H1 (cell line): ENCODE data around the gene AP1M1. TPM values are rescaled to one million over a fixed set of nuclear protein-coding genes. Genes with fewer than 3 reads are reported as not detected.

ENCODE experiments used
- CTCF ChIA-PET: fragments of 300-600 bp; sonication (Branson Sonifier 250); formaldehyde crosslinking; loops from one replicate; lab custom pipeline; 2021; ENCODE audit not compliant: partially characterized antibody; lab: Charles Lee
- POLR2A ChIA-PET: fragments of 300-600 bp; sonication (Branson Sonifier 250); formaldehyde crosslinking; loops from one replicate; lab custom pipeline; 2021; ENCODE audit warnings: inconsistent platforms; ENCODE audit not compliant: partially characterized antibody; lab: Charles Lee
- DNase-seq, 2 experiments: peaks; one replicate each; pipeline versions ENCODE4 v3.0.0 to v3.0.0-alpha.2; 2010 to 2022; ENCODE audit warnings: low spot score in 2 of 2, low read depth in 1 of 2, mixed read lengths in 1 of 2
- FAIRE-seq: peaks from 2 replicates; lab custom pipeline; 2011; peaks lifted over from hg19 to GRCh38; lab: Jason Lieb, UNC
- H2AFZ ChIP-seq: 2 replicates; pipeline ENCODE4 v1.8.1; 2012; ENCODE audit warnings: low read length, inconsistent platforms
- H2AK5ac ChIP-seq: 2 replicates; pipeline ENCODE4 v1.6.1; 2013; ENCODE audit warnings: low read depth, low read length
- H2BK120ac ChIP-seq: replicated peaks from 2 replicates; pipeline ENCODE3; 2013; ENCODE audit warnings: low read depth, low read length, inconsistent platforms
- H2BK12ac ChIP-seq: 2 replicates; pipeline ENCODE4 v1.6.1; 2013; ENCODE audit warnings: low read depth, low read length
- H2BK15ac ChIP-seq: 2 replicates; pipeline ENCODE4 v1.6.1; 2013; ENCODE audit warnings: low read length
- H2BK20ac ChIP-seq: 2 replicates; pipeline ENCODE4 v1.6.1; 2013; ENCODE audit warnings: low read length
- H2BK5ac ChIP-seq: 2 replicates; pipeline ENCODE4 v1.6.1; 2013; ENCODE audit warnings: low read depth, low read length
- H3K14ac ChIP-seq: 2 replicates; pipeline ENCODE4 v1.6.1; 2013; ENCODE audit warnings: inconsistent platforms; ENCODE audit not compliant: insufficient read length
- H3K18ac ChIP-seq: 2 replicates; pipeline ENCODE4 v1.6.1; 2013; ENCODE audit warnings: low read length; ENCODE audit errors: extremely low read depth
- H3K23ac ChIP-seq: 2 replicates; pipeline ENCODE4 v1.6.1; 2013; ENCODE audit warnings: inconsistent platforms; ENCODE audit not compliant: insufficient read length
- H3K23me2 ChIP-seq: 2 replicates; pipeline ENCODE4 v1.6.1; 2013; ENCODE audit warnings: low read depth, low read length
- H3K27ac ChIP-seq: 2 replicates; pipeline ENCODE4 v1.6.1; 2011; ENCODE audit warnings: low read depth, low read length, inconsistent platforms
- H3K27me3 ChIP-seq, 4 experiments: replicated peaks in 1 of 4; 1 replicate in 1 of 4; 2 replicates in 3 of 4; pipeline versions ENCODE4 v1.6.1 to v1.8.1; 2011 to 2013; ENCODE audit warnings: low read length in 3 of 4, mild to moderate bottlenecking in 3 of 4, inconsistent platforms in 2 of 4, mixed read lengths in 2 of 4, moderate library complexity in 1 of 4; ENCODE audit not compliant: control insufficient read depth in 3 of 4, insufficient read depth in 3 of 4; ENCODE audit errors: extremely low read depth in 1 of 4
- H3K36me3 ChIP-seq, 4 experiments: 2 replicates each; pipeline versions ENCODE4 v1.6.1 to v1.8.1; 2011 to 2013; ENCODE audit warnings: mild to moderate bottlenecking in 4 of 4, low read length in 3 of 4, moderate library complexity in 2 of 4, control low read depth in 1 of 4, inconsistent platforms in 1 of 4; ENCODE audit not compliant: insufficient read depth in 4 of 4, control insufficient read depth in 2 of 4
- H3K4ac ChIP-seq: replicated peaks from 2 replicates; pipeline ENCODE3; 2013; ENCODE audit warnings: low read length, low read depth, mixed read lengths, inconsistent platforms; ENCODE audit not compliant: insufficient read length
- H3K4me1 ChIP-seq, 4 experiments: replicated peaks in 1 of 4; 1 replicate in 1 of 4; 2 replicates in 3 of 4; pipeline versions ENCODE4 v1.6.1 to v1.8.1; 2011 to 2013; ENCODE audit warnings: low read length in 3 of 4, inconsistent platforms in 2 of 4, mixed read lengths in 1 of 4; ENCODE audit not compliant: insufficient read depth in 4 of 4, control insufficient read depth in 3 of 4
- H3K4me2 ChIP-seq, 2 experiments: 2 replicates each; pipeline versions ENCODE4 v1.6.1 to v1.8.1; 2011 to 2013; ENCODE audit warnings: low read depth in 2 of 2, low read length in 2 of 2, control low read depth in 1 of 2, inconsistent platforms in 1 of 2, mild to moderate bottlenecking in 1 of 2; ENCODE audit not compliant: insufficient read depth in 1 of 2
- H3K4me3 ChIP-seq, 4 experiments: fragments of 200-600, 300-600 bp in 1 of 4; sonication (generic), shearing (Covaris generic), sonication (Bioruptor Twin) in 1 of 4; 2 replicates each; pipeline versions ENCODE4 v1.5.1 to v1.8.1; 2011 to 2016; ENCODE audit warnings: low read length in 4 of 4, low read depth in 3 of 4, control low read depth in 2 of 4, inconsistent platforms in 2 of 4, mild to moderate bottlenecking in 2 of 4, mixed read lengths in 1 of 4, moderate library complexity in 1 of 4; ENCODE audit not compliant: insufficient read depth in 2 of 4; ENCODE audit errors: extremely low read depth in 1 of 4
- H3K56ac ChIP-seq: replicated peaks from 2 replicates; pipeline ENCODE3; 2013; ENCODE audit warnings: low read depth, mild to moderate bottlenecking, mixed read lengths, low read length, inconsistent platforms; ENCODE audit not compliant: insufficient read length
- H3K79me1 ChIP-seq: 2 replicates; pipeline ENCODE4 v1.6.1; 2013; ENCODE audit warnings: low read depth, low read length, control low read depth
- H3K79me2 ChIP-seq, 2 experiments: 2 replicates each; pipeline versions ENCODE4 v1.6.1 to v1.8.1; 2012 to 2013; ENCODE audit warnings: low read length in 2 of 2, mild to moderate bottlenecking in 2 of 2, inconsistent platforms in 1 of 2; ENCODE audit not compliant: insufficient read depth in 2 of 2, control insufficient read depth in 1 of 2
- H3K9ac ChIP-seq, 4 experiments: replicated peaks in 1 of 4; 1 replicate in 1 of 4; 2 replicates in 3 of 4; pipeline versions ENCODE4 v1.6.1 to v1.8.1; 2011 to 2013; ENCODE audit warnings: low read depth in 3 of 4, low read length in 3 of 4, control low read depth in 2 of 4, mild to moderate bottlenecking in 2 of 4, moderate library complexity in 2 of 4, inconsistent platforms in 1 of 4; ENCODE audit errors: extremely low read depth in 1 of 4
- H3K9me3 ChIP-seq, 2 experiments: 2 replicates each; pipeline versions ENCODE4 v1.6.1 to v1.8.1; 2012 to 2013; ENCODE audit warnings: mild to moderate bottlenecking in 2 of 2, moderate library complexity in 2 of 2, control low read depth in 1 of 2, inconsistent platforms in 1 of 2, low read depth in 1 of 2, low read length in 1 of 2, mixed read lengths in 1 of 2; ENCODE audit not compliant: insufficient read depth in 2 of 2
- H4K20me1 ChIP-seq, 2 experiments: replicated peaks in 1 of 2; 2 replicates each; pipeline versions ENCODE3 to v1.8.1; 2011 to 2013; ENCODE audit warnings: inconsistent platforms in 2 of 2, low read length in 2 of 2, mild to moderate bottlenecking in 1 of 2; ENCODE audit not compliant: insufficient read depth in 2 of 2, control insufficient read depth in 1 of 2
- H4K5ac ChIP-seq: 2 replicates; pipeline ENCODE4 v1.6.1; 2013; ENCODE audit warnings: low read length, low read depth, mixed read lengths, inconsistent platforms; ENCODE audit not compliant: insufficient read length
- H4K8ac ChIP-seq: 2 replicates; pipeline ENCODE4 v1.8.0; 2013; ENCODE audit warnings: mild to moderate bottlenecking, moderate library complexity, low read length, inconsistent platforms; ENCODE audit not compliant: insufficient read depth; ENCODE audit errors: extremely low read depth
- H4K91ac ChIP-seq: replicated peaks from 2 replicates; pipeline ENCODE3; 2013; ENCODE audit warnings: low read length, mixed read lengths, inconsistent platforms; ENCODE audit not compliant: insufficient read length
- KDM1A ChIP-seq: fragments of 200-600, 300-600 bp; sonication (generic); IDR thresholded peaks from 2 replicates; pipeline ENCODE4 v1.7.1; 2016; ENCODE audit warnings: mild to moderate bottlenecking, low read length, borderline replicate concordance
- KDM4A ChIP-seq: IDR thresholded peaks from one replicate; pipeline ENCODE4 v1.7.1; 2012; ENCODE audit warnings: low read depth, mild to moderate bottlenecking, moderate library complexity, low read length, inconsistent platforms; ENCODE audit not compliant: severe bottlenecking
- RFX5 ChIP-seq: IDR thresholded peaks from 2 replicates; pipeline ENCODE4 v1.6.1; 2011; ENCODE audit warnings: low read depth, low read length, improper control_type of control experiment, borderline replicate concordance
- ZNF274 ChIP-seq: IDR thresholded peaks from 2 replicates; pipeline ENCODE4 v1.7.0; 2012; ENCODE audit warnings: low read length, borderline replicate concordance; ENCODE audit errors: extremely low read depth
- WGBS, 2 experiments: shearing (Covaris generic) in 1 of 2; methylation state at CpG; one replicate each; pipeline versions ENCODE4 v1.1.6 to v1.1.7; 2013 to 2015; ENCODE audit warnings: low lambda C conversion rate in 2 of 2, mixed read lengths in 2 of 2, inconsistent platforms in 1 of 2, low coverage in 1 of 2, missing lambda C conversion rate in 1 of 2; ENCODE audit not compliant: insufficient replicate concordance in 2 of 2, insufficient coverage in 1 of 2, insufficient read length in 1 of 2; ENCODE audit errors: extremely low coverage in 1 of 2, missing lambda C conversion rate in 1 of 2; 5-methylcytosine and 5-hydroxymethylcytosine counted together
- polyA plus RNA-seq, 7 experiments: library from polyadenylated mRNA; depleted of rRNA in 3 of 7; stranded (reverse) in 5 of 7; unstranded in 2 of 7; fragments of >200 nt in 5 of 7; fragments of 200-250 nt in 2 of 7; gene quantifications; 1 replicate in 5 of 7; 2 replicates in 1 of 7; 4 replicates in 1 of 7; pipeline versions ENCODE4 v1.2.1 to v1.2.3, GENCODE V29; 2011 to 2013; ENCODE audit warnings: missing spikeins in 2 of 7, mixed read lengths in 2 of 7
- total RNA-seq: library from RNA; stranded (reverse); fragmentation: NEBNext Ultra II Directional; extraction: Animal tissue kit (Norgen Biotek cat#: 25700); gene quantifications from 2 replicates; pipeline ENCODE4 v1.2.1, GENCODE V29; 2021

AP1M1 gene
- total and polyA plus RNA-seq, 2 of the 8 experiments (the other 6 are each of a cell fraction or from before 2014, with no cell fraction given): 30.9 to 37.5 TPM

DNA sequence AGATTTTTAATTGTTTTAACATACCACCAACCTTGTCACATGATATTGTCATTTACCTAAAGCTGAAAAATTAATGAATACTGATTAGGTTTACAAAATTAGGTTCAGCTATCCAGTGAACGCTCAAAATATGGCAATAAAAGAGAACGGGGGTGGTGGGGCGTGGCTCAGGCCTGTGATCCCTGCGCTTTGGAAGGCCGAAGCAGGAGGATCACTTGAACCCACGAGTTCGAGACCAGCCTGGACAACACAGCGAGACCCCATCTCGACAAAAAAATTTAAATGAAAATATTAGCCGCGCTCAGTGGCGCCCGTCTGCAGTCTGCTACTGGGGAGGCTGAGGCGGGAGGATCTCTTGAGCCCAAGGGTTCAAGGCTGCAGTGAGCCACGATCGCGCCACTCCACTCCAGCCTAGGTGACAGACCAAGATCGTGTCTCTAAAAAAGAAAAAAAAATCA, 13.0 kb upstream of the AP1M1 start:
- Histone ChIP-seq H3K23me2 (peaks cover 3% of the 10 kb centered on the region; the same call in 1 of the 2 replicates), H3K79me1 (peaks cover 7% of the 10 kb centered on the region), H3K14ac (no peak overlapping the region), H3K27ac (no peak overlapping the region), H4K91ac (no peak overlapping the region), H3K56ac (no peak overlapping the region), H3K4me1 (peaks cover 0 to 2% (median 0%) of the 10 kb centered on the region in 4 experiments; a peak in 1 of 7 replicates), H2BK120ac (no peak overlapping the region), H2AFZ (peak overlapping the region; percentile 65; the same call in 1 of the 2 replicates), H2BK20ac (no peak overlapping the region), H3K4me3 (peak overlapping the region; percentile 17 to 96 (median 81); a peak in 6 of 8 replicates), H3K4me2 (peak overlapping the region; percentile 69 to 70), H2BK15ac (no peak overlapping the region), H3K36me3 (peaks cover 0 to 13% (median 3%) of the 10 kb centered on the region in 4 experiments; a peak in 7 of 8 replicates), H3K4ac (no peak overlapping the region), H4K5ac (peak overlapping the region; percentile 37), H2BK12ac (no peak overlapping the region), H3K18ac (no peak overlapping the region), H2BK5ac (no peak overlapping the region), H2AK5ac (no peak overlapping the region), H4K8ac (peak overlapping the region; percentile 41; the same call in 1 of the 2 replicates), H3K23ac (no peak overlapping the region), H3K79me2 (peaks cover 0 to 18% of the 10 kb centered on the region in 2 experiments; a peak in 3 of 4 replicates), H3K9ac (no peak overlapping the region; a peak in 1 of 7 replicates), H3K9me3 (no peaks in the 10 kb centered on the region), H3K27me3 (no peaks in the 10 kb centered on the region), H4K20me1 (peaks cover 4 to 5% of the 10 kb centered on the region in 2 experiments)
- DNase-seq: no peak
- ChIA-PET POLR2A (interaction anchor here (0.7 to 2.2 kb wide), 11 partner anchors 9 to 111 kb away, joined by 3 to 25 read pairs (median 3); partner anchors contain the start of genes AP1M1, RAB8A and TPM4), CTCF (interaction anchor here (0.6 to 3.8 kb wide), 15 partner anchors 11 to 147 kb away, joined by 3 to 23 read pairs (median 3); no protein-coding TSS in a partner anchor)
- no peak for FAIRE-seq
- WGBS, 2 experiments: 68% methylated on average over 18 of the region's 18 CpGs; no CpG with 5 or more reads in 1 of the 2 experiments
- TF ChIP-seq ZNF274 (no peak), KDM1A (peak; percentile 70; the same call in 1 of the 2 replicates), RFX5 (no peak), KDM4A (peak; percentile 21)
